SU-DHL-6 (cell line): ENCODE measurements around the gene ZNF385D.

Source experiments
- H2AFZ ChIP-seq: fragments of 200-600 bp; sonication (generic); 2 replicates; pipeline ENCODE4 v1.6.1; 2014; ENCODE audit warnings: low read depth, mild to moderate bottlenecking, moderate library complexity, mixed read lengths, antibody characterized with exemption, low read length; ENCODE audit not compliant: severe bottlenecking
- H3F3A ChIP-seq: fragments of 200-600 bp; shearing (Covaris generic); 2 replicates; pipeline ENCODE4 v1.6.0; 2016; ENCODE audit warnings: antibody characterized with exemption, mild to moderate bottlenecking; ENCODE audit not compliant: insufficient read depth
- H3K27ac ChIP-seq: fragments of 200-600 bp; sonication (generic); 2 replicates; pipeline ENCODE4 v1.5.1; 2016; ENCODE audit warnings: low read depth, mild to moderate bottlenecking, low read length, moderate library complexity, mixed read lengths
- H3K27me3 ChIP-seq: fragments of 200-600 bp; sonication (generic), shearing (Covaris generic); 2 replicates; pipeline ENCODE4 v1.6.0; 2014; ENCODE audit warnings: mild to moderate bottlenecking, low read length
- H3K36me3 ChIP-seq: fragments of 200-600 bp; sonication (generic); 2 replicates; pipeline ENCODE4 v1.6.1; 2014; ENCODE audit warnings: mild to moderate bottlenecking, low read length, mixed read lengths
- H3K4me2 ChIP-seq: fragments of 300-600, 200-600 bp; shearing (Covaris generic), sonication (generic); 2 replicates; pipeline ENCODE4 v1.6.0; 2014; ENCODE audit warnings: low read length, low read depth, mild to moderate bottlenecking; ENCODE audit not compliant: poor library complexity, severe bottlenecking
- H3K4me3 ChIP-seq: fragments of 200-600 bp; sonication (generic); 2 replicates; pipeline ENCODE4 v1.5.1; 2014; ENCODE audit warnings: antibody characterized with exemption, low read length, mild to moderate bottlenecking, mixed read lengths; ENCODE audit not compliant: insufficient read depth, poor library complexity, severe bottlenecking
- H3K79me2 ChIP-seq: fragments of 200-600 bp; sonication (generic); 2 replicates; pipeline ENCODE4 v1.6.1; 2014; ENCODE audit warnings: mild to moderate bottlenecking, low read length, moderate library complexity; ENCODE audit not compliant: insufficient read depth
- H3K9ac ChIP-seq: fragments of 200-600 bp; sonication (generic); 2 replicates; pipeline ENCODE4 v1.7.0; 2014; ENCODE audit warnings: mild to moderate bottlenecking, low read length
- H3K9me2 ChIP-seq: fragments of 200-600 bp; sonication (generic); replicated peaks from 2 replicates; pipeline ENCODE4 v1.6.1; 2014; ENCODE audit warnings: low read length; ENCODE audit not compliant: insufficient read depth
- H3K9me3 ChIP-seq: fragments of 200-600 bp; sonication (generic); 2 replicates; pipeline ENCODE4 v1.6.1; 2014; ENCODE audit warnings: low read length, mixed read lengths; ENCODE audit not compliant: insufficient read depth
- H4K20me1 ChIP-seq: fragments of 200-600 bp; sonication (generic); 2 replicates; pipeline ENCODE4 v1.6.1; 2014; ENCODE audit warnings: low read depth, mild to moderate bottlenecking, antibody characterized with exemption, low read length, moderate library complexity, mixed read lengths
- EZH2phosphoT487 ChIP-seq: fragments of 200-600 bp; sonication (generic), shearing (Covaris generic); conservative IDR thresholded peaks from 2 replicates; pipeline ENCODE4 v1.6.1; 2018; ENCODE audit warnings: mild to moderate bottlenecking, antibody characterized with exemption, low read length, moderate library complexity, mixed read lengths
- TF ChIP-seq, protein P1 (sequence below): fragments of 200-600 bp; sonication (generic); IDR thresholded peaks from one replicate; pipeline ENCODE4 v1.5.1; 2017; ENCODE audit warnings: antibody characterized with exemption, mild to moderate bottlenecking, low read length, moderate library complexity; ENCODE audit not compliant: insufficient read depth, poor library complexity, severe bottlenecking

ZNF385D gene

DNA sequence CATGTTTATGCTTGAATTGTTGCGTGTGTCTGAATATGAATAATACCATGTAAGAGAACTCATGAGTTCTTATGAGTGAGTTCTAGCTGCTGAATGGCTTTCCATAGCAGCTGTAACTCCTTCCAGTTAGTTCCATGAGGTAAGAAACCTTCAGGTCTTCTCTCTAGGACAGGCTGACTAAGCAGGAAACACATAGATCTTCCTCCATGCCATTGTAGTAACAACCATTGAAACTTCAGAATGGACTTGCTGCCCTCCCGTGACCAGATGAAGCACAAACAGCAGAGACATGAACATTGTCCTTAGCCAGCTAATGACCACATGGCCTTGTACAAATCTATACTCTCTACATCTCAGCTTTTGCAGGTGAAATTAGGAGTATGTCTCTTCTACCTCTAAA is 200.0 kb downstream of the ZNF385D start:
- H4K20me1 ChIP-seq, result no peaks in the 10 kb centered on the region
- H3K9me3 ChIP-seq, result no peaks in the 10 kb centered on the region
- no peaks in the 10 kb centered on the region for H3K79me2 ChIP-seq
- no peak overlapping the region for H3K4me3 ChIP-seq
- no peak overlapping the region for H2AFZ ChIP-seq
- no peak overlapping the region for H3K4me2 ChIP-seq
- no peak overlapping the region for H3K9ac ChIP-seq
- H3K36me3 ChIP-seq, result no peaks in the 10 kb centered on the region
- H3F3A ChIP-seq, result no peaks in the 10 kb centered on the region
- TF ChIP-seq EZH2phosphoT487, result no peak
- TF ChIP-seq, protein P1, sequence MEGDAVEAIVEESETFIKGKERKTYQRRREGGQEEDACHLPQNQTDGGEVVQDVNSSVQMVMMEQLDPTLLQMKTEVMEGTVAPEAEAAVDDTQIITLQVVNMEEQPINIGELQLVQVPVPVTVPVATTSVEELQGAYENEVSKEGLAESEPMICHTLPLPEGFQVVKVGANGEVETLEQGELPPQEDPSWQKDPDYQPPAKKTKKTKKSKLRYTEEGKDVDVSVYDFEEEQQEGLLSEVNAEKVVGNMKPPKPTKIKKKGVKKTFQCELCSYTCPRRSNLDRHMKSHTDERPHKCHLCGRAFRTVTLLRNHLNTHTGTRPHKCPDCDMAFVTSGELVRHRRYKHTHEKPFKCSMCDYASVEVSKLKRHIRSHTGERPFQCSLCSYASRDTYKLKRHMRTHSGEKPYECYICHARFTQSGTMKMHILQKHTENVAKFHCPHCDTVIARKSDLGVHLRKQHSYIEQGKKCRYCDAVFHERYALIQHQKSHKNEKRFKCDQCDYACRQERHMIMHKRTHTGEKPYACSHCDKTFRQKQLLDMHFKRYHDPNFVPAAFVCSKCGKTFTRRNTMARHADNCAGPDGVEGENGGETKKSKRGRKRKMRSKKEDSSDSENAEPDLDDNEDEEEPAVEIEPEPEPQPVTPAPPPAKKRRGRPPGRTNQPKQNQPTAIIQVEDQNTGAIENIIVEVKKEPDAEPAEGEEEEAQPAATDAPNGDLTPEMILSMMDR, result no peak
- H3K27me3 ChIP-seq, result no peaks in the 10 kb centered on the region
- no peaks in the 10 kb centered on the region for H3K9me2 ChIP-seq
- H3K27ac ChIP-seq, result no peak overlapping the region

DNA sequence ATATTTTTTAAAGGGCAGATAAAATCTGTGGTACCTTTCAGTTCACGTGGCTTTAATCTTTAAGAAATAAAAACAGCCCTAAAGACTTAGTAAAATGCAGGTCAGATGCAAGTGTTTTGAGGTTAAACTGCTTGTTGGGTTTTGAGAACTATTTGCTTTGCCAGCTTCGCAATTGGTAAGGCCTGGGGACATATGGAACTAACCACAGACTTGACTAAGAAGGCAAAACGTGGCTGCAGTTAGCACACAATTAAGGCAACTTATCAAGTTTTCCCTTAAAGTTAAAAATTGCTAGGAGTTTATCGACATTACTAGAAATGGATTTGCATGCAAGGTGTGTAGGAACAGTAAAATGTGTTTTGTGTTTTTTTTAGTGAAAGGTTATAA is 206.9 kb downstream of the ZNF385D start:
- Histone ChIP-seq H3K79me2 (no peaks in the 10 kb centered on the region), H3F3A (no peaks in the 10 kb centered on the region), H3K4me2 (no peak overlapping the region), H2AFZ (no peak overlapping the region), H3K27me3 (no peaks in the 10 kb centered on the region), H3K9me2 (no peaks in the 10 kb centered on the region), H3K9me3 (no peaks in the 10 kb centered on the region), H3K4me3 (no peak overlapping the region), H4K20me1 (no peaks in the 10 kb centered on the region), H3K27ac (no peak overlapping the region), H3K9ac (no peak overlapping the region), H3K36me3 (no peaks in the 10 kb centered on the region)
- TF ChIP-seq, protein P1, result no peak
- no peak for TF ChIP-seq EZH2phosphoT487

DNA sequence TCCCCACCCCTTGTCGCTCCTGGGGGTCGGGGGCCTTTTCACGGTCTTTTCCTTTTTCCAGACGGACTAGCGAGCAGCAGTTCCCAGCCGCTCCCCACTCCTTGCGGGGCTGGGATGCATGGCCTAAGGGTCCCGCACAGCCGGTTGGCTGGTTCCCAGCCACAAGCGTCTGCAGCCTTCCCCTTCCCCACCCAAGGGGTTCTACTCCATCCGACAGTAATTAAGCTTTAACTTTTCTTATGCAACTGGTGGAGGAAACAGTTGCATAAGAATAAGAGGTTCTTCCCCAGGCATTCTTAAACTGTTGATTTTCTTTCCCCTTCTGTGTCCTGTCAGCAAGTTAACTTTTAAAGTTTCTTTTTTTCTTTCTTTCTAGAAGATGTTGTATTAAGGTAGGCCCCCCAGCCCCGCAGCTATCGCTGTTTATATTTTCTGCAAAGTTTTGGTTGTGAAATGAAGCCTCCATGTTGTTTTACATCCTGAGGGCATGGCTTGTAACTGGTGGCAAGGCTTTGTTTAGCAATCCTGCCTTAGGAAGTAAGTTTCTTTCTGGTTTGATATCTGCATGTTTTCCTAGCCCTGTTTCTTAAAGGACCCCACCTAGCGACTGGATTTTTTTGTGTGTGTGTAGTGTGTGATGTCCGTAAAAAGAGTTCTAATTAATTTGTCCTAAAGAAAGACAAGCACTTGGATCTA is 207.5 kb downstream of the ZNF385D start:
- Histone ChIP-seq H3K36me3 (no peaks in the 10 kb centered on the region), H3K9ac (no peak overlapping the region), H3F3A (no peaks in the 10 kb centered on the region), H3K79me2 (no peaks in the 10 kb centered on the region), H4K20me1 (no peaks in the 10 kb centered on the region), H3K9me2 (no peaks in the 10 kb centered on the region), H3K27ac (no peak overlapping the region), H2AFZ (no peak overlapping the region), H3K9me3 (no peaks in the 10 kb centered on the region), H3K4me2 (no peak overlapping the region), H3K4me3 (no peak overlapping the region), H3K27me3 (no peaks in the 10 kb centered on the region)
- no peak for TF ChIP-seq EZH2phosphoT487
- TF ChIP-seq, protein P1, result no peak
